ENCODE measurements around the gene SLC9A5. TPM values are rescaled to one million over a fixed set of nuclear protein-coding genes. Genes with fewer than 3 reads are reported as not detected.
A peak's percentile ranks its signal among the peaks of the same experiment; 100 is the strongest.

Gene SLC9A5
- total RNA-seq, 2 donors from 2014 or later: 0.27 to 2.6 TPM

GRCh38 chr16:67236563-67237395 lies 12.0 kb upstream of the SLC9A5 start:
- 71% methylated on average over 48 of the region's 50 CpGs for WGBS
- intact Hi-C loops (cut with DNase I): no loop called here
- TF ChIP-seq CTCF (IDR thresholded peaks at IDR 0.05) (no peak), POLR2AphosphoS5 (IDR thresholded peaks at IDR 0.05) (no peak), POLR2A (IDR thresholded peaks at IDR 0.05) (no peak)
- H3K36me3 ChIP-seq: no peaks in the 10 kb centered on the region
- H3K27me3 ChIP-seq (replicated peaks; ENCODE audit: insufficient read depth): no peaks in the 10 kb centered on the region
- peaks cover 14% of the 10 kb centered on the region for H3K4me1 ChIP-seq (replicated peaks)
- no peaks in the 10 kb centered on the region for H3K9me3 ChIP-seq
- no peak overlapping the region for H3K4me3 ChIP-seq
- no peak overlapping the region for H3K27ac ChIP-seq
- DNase-seq (ENCODE audit: low spot score): no peak

GRCh38 chr16:67237396-67238277 lies 11.1 kb upstream of the SLC9A5 start:
- intact Hi-C loops (cut with DNase I): no loop called here
- no peaks in the 10 kb centered on the region for H3K9me3 ChIP-seq
- no peak for DNase-seq (ENCODE audit: low spot score)
- H3K4me3 ChIP-seq: no peak overlapping the region
- TF ChIP-seq POLR2AphosphoS5 (IDR thresholded peaks at IDR 0.05) (no peak), CTCF (IDR thresholded peaks at IDR 0.05) (no peak), POLR2A (IDR thresholded peaks at IDR 0.05) (no peak)
- H3K27ac ChIP-seq: no peak overlapping the region
- peaks cover 17% of the 10 kb centered on the region for H3K4me1 ChIP-seq (replicated peaks)
- no peaks in the 10 kb centered on the region for H3K36me3 ChIP-seq
- H3K27me3 ChIP-seq (replicated peaks; ENCODE audit: insufficient read depth): no peaks in the 10 kb centered on the region
- 79% methylated on average over 16 of the region's 16 CpGs for WGBS

- Histone ChIP-seq H3K36me3 (no peaks in the 10 kb centered on the region), H3K4me3 (no peak overlapping the region), H3K4me1 (replicated peaks) (peaks cover 17% of the 10 kb centered on the region), H3K9me3 (no peaks in the 10 kb centered on the region), H3K27ac (no peak overlapping the region), H3K27me3 (replicated peaks; ENCODE audit: insufficient read depth) (no peaks in the 10 kb centered on the region)
- WGBS: 100% methylated on average over 3 of the region's 3 CpGs
- DNase-seq (ENCODE audit: low spot score): no peak
- intact Hi-C loops (cut with DNase I): no loop called here
- no peak for TF ChIP-seq POLR2A (IDR thresholded peaks at IDR 0.05)
These were observed 10.6 kb upstream of the SLC9A5 start for GRCh38 chr16:67238278-67238575.

GRCh38 chr16:67238806-67239470 lies 9.8 kb upstream of the SLC9A5 start:
- TF ChIP-seq POLR2AphosphoS5 (IDR thresholded peaks at IDR 0.05) (no peak), CTCF (IDR thresholded peaks at IDR 0.05) (no peak), POLR2A (IDR thresholded peaks at IDR 0.05) (no peak)
- Histone ChIP-seq H3K4me1 (replicated peaks) (peaks cover 17% of the 10 kb centered on the region), H3K9me3 (no peaks in the 10 kb centered on the region), H3K4me3 (no peak overlapping the region), H3K27ac (no peak overlapping the region), H3K36me3 (no peaks in the 10 kb centered on the region), H3K27me3 (replicated peaks; ENCODE audit: insufficient read depth) (no peaks in the 10 kb centered on the region)
- intact Hi-C loops (cut with DNase I): no loop called here
- DNase-seq (ENCODE audit: low spot score): no peak
- whole genome bisulfite sequencing: 90% methylated on average over 9 of the region's 9 CpGs

GRCh38 chr16:67240506-67240905 lies 8.3 kb upstream of the SLC9A5 start:
- Histone ChIP-seq H3K9me3 (no peaks in the 10 kb centered on the region), H3K27me3 (replicated peaks; ENCODE audit: insufficient read depth) (no peaks in the 10 kb centered on the region), H3K4me3 (no peak overlapping the region), H3K36me3 (no peaks in the 10 kb centered on the region), H3K27ac (peak overlapping the region; percentile 75 to 80), H3K4me1 (replicated peaks) (peaks cover 20% of the 10 kb centered on the region)
- TF ChIP-seq CTCF (IDR thresholded peaks at IDR 0.05) (no peak), POLR2AphosphoS5 (IDR thresholded peaks at IDR 0.05) (no peak), POLR2A (IDR thresholded peaks at IDR 0.05) (no peak)
- intact Hi-C loops (cut with DNase I): no loop called here
- 79% methylated on average over 4 of the region's 4 CpGs for WGBS
- DNase-seq (ENCODE audit: low spot score): no peak
